H1 (cell line): ENCODE results near the gene TMEM126B. TPM values are rescaled to one million over a fixed set of nuclear protein-coding genes. Genes with fewer than 3 reads are reported as not detected.

Experiments used
- CTCF ChIA-PET: fragments of 300-600 bp; sonication (Branson Sonifier 250); formaldehyde crosslinking; loops from one replicate; lab custom pipeline; 2021; ENCODE audit not compliant: partially characterized antibody; lab: Charles Lee
- POLR2A ChIA-PET: fragments of 300-600 bp; sonication (Branson Sonifier 250); formaldehyde crosslinking; loops from one replicate; lab custom pipeline; 2021; ENCODE audit warnings: inconsistent platforms; ENCODE audit not compliant: partially characterized antibody; lab: Charles Lee
- DNase-seq, 2 experiments: peaks; one replicate each; pipeline versions ENCODE4 v3.0.0 to v3.0.0-alpha.2; 2010 to 2022; ENCODE audit warnings: low spot score in 2 of 2, low read depth in 1 of 2, mixed read lengths in 1 of 2
- FAIRE-seq: peaks from 2 replicates; lab custom pipeline; 2011; peaks lifted over from hg19 to GRCh38; lab: Jason Lieb, UNC
- H2AFZ ChIP-seq: 2 replicates; pipeline ENCODE4 v1.8.1; 2012; ENCODE audit warnings: low read length, inconsistent platforms
- H2AK5ac ChIP-seq: 2 replicates; pipeline ENCODE4 v1.6.1; 2013; ENCODE audit warnings: low read depth, low read length
- H2BK120ac ChIP-seq: replicated peaks from 2 replicates; pipeline ENCODE3; 2013; ENCODE audit warnings: low read depth, low read length, inconsistent platforms
- H2BK12ac ChIP-seq: 2 replicates; pipeline ENCODE4 v1.6.1; 2013; ENCODE audit warnings: low read depth, low read length
- H2BK15ac ChIP-seq: 2 replicates; pipeline ENCODE4 v1.6.1; 2013; ENCODE audit warnings: low read length
- H2BK20ac ChIP-seq: 2 replicates; pipeline ENCODE4 v1.6.1; 2013; ENCODE audit warnings: low read length
- H2BK5ac ChIP-seq: 2 replicates; pipeline ENCODE4 v1.6.1; 2013; ENCODE audit warnings: low read depth, low read length
- H3K14ac ChIP-seq: 2 replicates; pipeline ENCODE4 v1.6.1; 2013; ENCODE audit warnings: inconsistent platforms; ENCODE audit not compliant: insufficient read length
- H3K18ac ChIP-seq: 2 replicates; pipeline ENCODE4 v1.6.1; 2013; ENCODE audit warnings: low read length; ENCODE audit errors: extremely low read depth
- H3K23ac ChIP-seq: 2 replicates; pipeline ENCODE4 v1.6.1; 2013; ENCODE audit warnings: inconsistent platforms; ENCODE audit not compliant: insufficient read length
- H3K23me2 ChIP-seq: 2 replicates; pipeline ENCODE4 v1.6.1; 2013; ENCODE audit warnings: low read depth, low read length
- H3K27ac ChIP-seq: 2 replicates; pipeline ENCODE4 v1.6.1; 2011; ENCODE audit warnings: low read depth, low read length, inconsistent platforms
- H3K27me3 ChIP-seq, 4 experiments: replicated peaks in 1 of 4; 1 replicate in 1 of 4; 2 replicates in 3 of 4; pipeline versions ENCODE4 v1.6.1 to v1.8.1; 2011 to 2013; ENCODE audit warnings: low read length in 3 of 4, mild to moderate bottlenecking in 3 of 4, inconsistent platforms in 2 of 4, mixed read lengths in 2 of 4, moderate library complexity in 1 of 4; ENCODE audit not compliant: control insufficient read depth in 3 of 4, insufficient read depth in 3 of 4; ENCODE audit errors: extremely low read depth in 1 of 4
- H3K36me3 ChIP-seq, 4 experiments: 2 replicates each; pipeline versions ENCODE4 v1.6.1 to v1.8.1; 2011 to 2013; ENCODE audit warnings: mild to moderate bottlenecking in 4 of 4, low read length in 3 of 4, moderate library complexity in 2 of 4, control low read depth in 1 of 4, inconsistent platforms in 1 of 4; ENCODE audit not compliant: insufficient read depth in 4 of 4, control insufficient read depth in 2 of 4
- H3K4ac ChIP-seq: replicated peaks from 2 replicates; pipeline ENCODE3; 2013; ENCODE audit warnings: low read length, low read depth, mixed read lengths, inconsistent platforms; ENCODE audit not compliant: insufficient read length
- H3K4me1 ChIP-seq, 4 experiments: replicated peaks in 1 of 4; 1 replicate in 1 of 4; 2 replicates in 3 of 4; pipeline versions ENCODE4 v1.6.1 to v1.8.1; 2011 to 2013; ENCODE audit warnings: low read length in 3 of 4, inconsistent platforms in 2 of 4, mixed read lengths in 1 of 4; ENCODE audit not compliant: insufficient read depth in 4 of 4, control insufficient read depth in 3 of 4
- H3K4me2 ChIP-seq, 2 experiments: 2 replicates each; pipeline versions ENCODE4 v1.6.1 to v1.8.1; 2011 to 2013; ENCODE audit warnings: low read depth in 2 of 2, low read length in 2 of 2, control low read depth in 1 of 2, inconsistent platforms in 1 of 2, mild to moderate bottlenecking in 1 of 2; ENCODE audit not compliant: insufficient read depth in 1 of 2
- H3K4me3 ChIP-seq, 4 experiments: fragments of 200-600, 300-600 bp in 1 of 4; sonication (generic), shearing (Covaris generic), sonication (Bioruptor Twin) in 1 of 4; 2 replicates each; pipeline versions ENCODE4 v1.5.1 to v1.8.1; 2011 to 2016; ENCODE audit warnings: low read length in 4 of 4, low read depth in 3 of 4, control low read depth in 2 of 4, inconsistent platforms in 2 of 4, mild to moderate bottlenecking in 2 of 4, mixed read lengths in 1 of 4, moderate library complexity in 1 of 4; ENCODE audit not compliant: insufficient read depth in 2 of 4; ENCODE audit errors: extremely low read depth in 1 of 4
- H3K56ac ChIP-seq: replicated peaks from 2 replicates; pipeline ENCODE3; 2013; ENCODE audit warnings: low read depth, mild to moderate bottlenecking, mixed read lengths, low read length, inconsistent platforms; ENCODE audit not compliant: insufficient read length
- H3K79me1 ChIP-seq: 2 replicates; pipeline ENCODE4 v1.6.1; 2013; ENCODE audit warnings: low read depth, low read length, control low read depth
- H3K79me2 ChIP-seq, 2 experiments: 2 replicates each; pipeline versions ENCODE4 v1.6.1 to v1.8.1; 2012 to 2013; ENCODE audit warnings: low read length in 2 of 2, mild to moderate bottlenecking in 2 of 2, inconsistent platforms in 1 of 2; ENCODE audit not compliant: insufficient read depth in 2 of 2, control insufficient read depth in 1 of 2
- H3K9ac ChIP-seq, 4 experiments: replicated peaks in 1 of 4; 1 replicate in 1 of 4; 2 replicates in 3 of 4; pipeline versions ENCODE4 v1.6.1 to v1.8.1; 2011 to 2013; ENCODE audit warnings: low read depth in 3 of 4, low read length in 3 of 4, control low read depth in 2 of 4, mild to moderate bottlenecking in 2 of 4, moderate library complexity in 2 of 4, inconsistent platforms in 1 of 4; ENCODE audit errors: extremely low read depth in 1 of 4
- H3K9me3 ChIP-seq, 2 experiments: 2 replicates each; pipeline versions ENCODE4 v1.6.1 to v1.8.1; 2012 to 2013; ENCODE audit warnings: mild to moderate bottlenecking in 2 of 2, moderate library complexity in 2 of 2, control low read depth in 1 of 2, inconsistent platforms in 1 of 2, low read depth in 1 of 2, low read length in 1 of 2, mixed read lengths in 1 of 2; ENCODE audit not compliant: insufficient read depth in 2 of 2
- H4K20me1 ChIP-seq, 2 experiments: replicated peaks in 1 of 2; 2 replicates each; pipeline versions ENCODE3 to v1.8.1; 2011 to 2013; ENCODE audit warnings: inconsistent platforms in 2 of 2, low read length in 2 of 2, mild to moderate bottlenecking in 1 of 2; ENCODE audit not compliant: insufficient read depth in 2 of 2, control insufficient read depth in 1 of 2
- H4K5ac ChIP-seq: 2 replicates; pipeline ENCODE4 v1.6.1; 2013; ENCODE audit warnings: low read length, low read depth, mixed read lengths, inconsistent platforms; ENCODE audit not compliant: insufficient read length
- H4K8ac ChIP-seq: 2 replicates; pipeline ENCODE4 v1.8.0; 2013; ENCODE audit warnings: mild to moderate bottlenecking, moderate library complexity, low read length, inconsistent platforms; ENCODE audit not compliant: insufficient read depth; ENCODE audit errors: extremely low read depth
- H4K91ac ChIP-seq: replicated peaks from 2 replicates; pipeline ENCODE3; 2013; ENCODE audit warnings: low read length, mixed read lengths, inconsistent platforms; ENCODE audit not compliant: insufficient read length
- GTF2F1 ChIP-seq: IDR thresholded peaks from 2 replicates; pipeline ENCODE4 v1.6.1; 2012; ENCODE audit warnings: low read depth, low read length, improper control_type of control experiment, borderline replicate concordance
- KDM4A ChIP-seq: IDR thresholded peaks from one replicate; pipeline ENCODE4 v1.7.1; 2012; ENCODE audit warnings: low read depth, mild to moderate bottlenecking, moderate library complexity, low read length, inconsistent platforms; ENCODE audit not compliant: severe bottlenecking
- KDM5A ChIP-seq: fragments of 200-600 bp; IDR thresholded peaks from 2 replicates; pipeline ENCODE4 v1.7.1; 2012; ENCODE audit warnings: mild to moderate bottlenecking, low read length, inconsistent platforms, mixed read lengths
- MAFK ChIP-seq: IDR thresholded peaks from 2 replicates; pipeline ENCODE4 v1.6.1; 2012; ENCODE audit warnings: low read depth, mild to moderate bottlenecking, improper control_type of control experiment, low read length
- WGBS, 2 experiments: shearing (Covaris generic) in 1 of 2; methylation state at CpG; one replicate each; pipeline versions ENCODE4 v1.1.6 to v1.1.7; 2013 to 2015; ENCODE audit warnings: low lambda C conversion rate in 2 of 2, mixed read lengths in 2 of 2, inconsistent platforms in 1 of 2, low coverage in 1 of 2, missing lambda C conversion rate in 1 of 2; ENCODE audit not compliant: insufficient replicate concordance in 2 of 2, insufficient coverage in 1 of 2, insufficient read length in 1 of 2; ENCODE audit errors: extremely low coverage in 1 of 2, missing lambda C conversion rate in 1 of 2; 5-methylcytosine and 5-hydroxymethylcytosine counted together
- polyA plus RNA-seq, 7 experiments: library from polyadenylated mRNA; depleted of rRNA in 3 of 7; stranded (reverse) in 5 of 7; unstranded in 2 of 7; fragments of >200 nt in 5 of 7; fragments of 200-250 nt in 2 of 7; gene quantifications; 1 replicate in 5 of 7; 2 replicates in 1 of 7; 4 replicates in 1 of 7; pipeline versions ENCODE4 v1.2.1 to v1.2.3, GENCODE V29; 2011 to 2013; ENCODE audit warnings: missing spikeins in 2 of 7, mixed read lengths in 2 of 7
- total RNA-seq: library from RNA; stranded (reverse); fragmentation: NEBNext Ultra II Directional; extraction: Animal tissue kit (Norgen Biotek cat#: 25700); gene quantifications from 2 replicates; pipeline ENCODE4 v1.2.1, GENCODE V29; 2021

The TMEM126B gene
- total and polyA plus RNA-seq, 2 of the 8 experiments (the other 6 are each of a cell fraction or from before 2014, with no cell fraction given): 85.6 to 101 TPM

DNA sequence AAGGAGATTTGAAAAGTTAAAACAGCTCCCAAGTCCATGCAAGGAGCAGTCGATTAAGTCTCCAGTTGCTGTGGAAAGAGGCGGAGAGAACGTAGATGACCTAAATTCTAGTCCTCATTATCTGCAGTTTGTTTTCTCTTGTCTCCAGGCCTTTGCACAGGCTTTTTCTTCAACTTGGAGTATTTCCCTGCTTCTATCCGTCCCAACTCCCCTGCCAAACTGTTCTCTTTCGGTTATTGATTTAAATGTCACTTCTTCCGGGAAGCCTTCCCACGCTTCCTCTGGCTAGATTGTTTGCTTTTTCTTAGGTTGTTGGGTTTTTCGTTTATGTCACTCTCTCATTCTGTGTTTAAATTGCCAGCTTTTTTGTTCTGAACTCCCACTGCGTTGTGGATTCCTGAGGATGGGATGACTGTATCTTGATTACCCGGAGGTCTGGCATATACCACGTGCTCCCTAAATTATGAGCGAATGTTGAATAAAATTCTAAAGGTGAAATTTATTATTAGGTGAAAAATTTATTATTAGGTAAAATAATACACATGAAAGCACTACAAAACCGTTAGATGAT, 463 bp downstream of the TMEM126B start:
- Histone ChIP-seq H2AFZ (peak overlapping the region; percentile 78), H3K23me2 (peaks cover 12% of the 10 kb centered on the region), H3K14ac (no peak overlapping the region), H3K9ac (peak overlapping the region; percentile 76 to 97 (median 83)), H3K79me2 (peaks cover 18 to 46% of the 10 kb centered on the region in 2 experiments), H2BK20ac (no peak overlapping the region), H2BK120ac (no peak overlapping the region), H3K9me3 (no peaks in the 10 kb centered on the region), H3K79me1 (peaks cover 2% of the 10 kb centered on the region; the same call in 1 of the 2 replicates), H3K4ac (no peak overlapping the region), H4K8ac (no peak overlapping the region), H4K91ac (no peak overlapping the region), H2BK15ac (no peak overlapping the region; the same call in 1 of the 2 replicates), H3K27me3 (no peaks in the 10 kb centered on the region), H3K4me1 (peaks cover 0 to 9% (median 0%) of the 10 kb centered on the region in 4 experiments; a peak in 4 of 7 replicates), H3K56ac (no peak overlapping the region), H3K18ac (no peak overlapping the region), H4K20me1 (no peaks in the 10 kb centered on the region), H2BK5ac (peak overlapping the region; percentile 89), H3K23ac (no peak overlapping the region), H4K5ac (no peak overlapping the region), H3K4me2 (peak overlapping the region; percentile 84 to 99), H2BK12ac (no peak overlapping the region; the same call in 1 of the 2 replicates), H3K27ac (peak overlapping the region; percentile 68), H3K36me3 (peaks cover 0 to 20% (median 5%) of the 10 kb centered on the region in 4 experiments; a peak in 4 of 8 replicates), H3K4me3 (peak overlapping the region; percentile 78 to 95 (median 92)), H2AK5ac (peak overlapping the region; percentile 16; the same call in 1 of the 2 replicates)
- POLR2A ChIA-PET: interaction anchor here (0.7 to 3.0 kb wide), 9 partner anchors 8 to 36 kb away, joined by 3 to 20 read pairs (median 6); partner anchors contain the start of genes CREBZF and TMEM126A
- DNase-seq (no peak), FAIRE-seq (no peak)
- TF ChIP-seq KDM4A (no peak), KDM5A (peak; percentile 78; the same call in 1 of the 2 replicates), GTF2F1 (no peak), MAFK (no peak)
- CTCF ChIA-PET: interaction anchor here (0.6 to 1.6 kb wide), 2 partner anchors 217 to 407 kb away, joined by 3 read pairs; no protein-coding TSS in a partner anchor
- 2% methylated on average over 13 of the region's 13 CpGs; no CpG with 5 or more reads in 1 of the 2 experiments for WGBS, 2 experiments
